ENCODE measurements around the gene C19orf47.
A peak's percentile ranks its signal among the peaks of the same experiment; 100 is the strongest.
"Not testable (repeated sequence)": the region's sequence is repeated elsewhere in the genome, so short reads cannot be mapped to it uniquely, and the experiment has no call there.

The C19orf47 gene

GRCh38 chr19:40376286-40376862, 28.2 kb upstream of the C19orf47 start:
- DNase-seq (ENCODE audit: low spot score): no peak

DNA sequence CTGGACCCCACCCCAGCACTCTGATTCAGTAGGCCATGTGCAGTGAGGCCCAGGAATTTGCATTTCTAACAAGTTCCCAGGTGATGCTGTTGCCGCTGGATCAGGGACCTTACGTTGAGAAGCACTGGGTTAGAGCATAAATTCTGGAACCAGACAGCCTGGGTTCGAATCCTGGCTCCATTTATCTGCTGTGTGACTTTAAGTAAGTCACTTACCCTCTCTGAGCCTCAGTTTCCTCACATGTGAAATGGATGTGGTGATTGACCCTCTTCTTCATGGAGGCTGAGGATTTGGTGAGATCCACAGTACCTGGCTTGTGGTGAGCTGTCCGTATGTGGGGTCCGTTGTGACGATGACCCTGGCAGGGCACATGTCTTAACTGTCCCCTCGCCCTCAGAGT, 25.9 kb upstream of the C19orf47 start:
- no peak for DNase-seq (ENCODE audit: low spot score)

GRCh38 chr19:40371802-40372122, 23.6 kb upstream of the C19orf47 start:
- DNase-seq (ENCODE audit: low spot score): no peak

DNA sequence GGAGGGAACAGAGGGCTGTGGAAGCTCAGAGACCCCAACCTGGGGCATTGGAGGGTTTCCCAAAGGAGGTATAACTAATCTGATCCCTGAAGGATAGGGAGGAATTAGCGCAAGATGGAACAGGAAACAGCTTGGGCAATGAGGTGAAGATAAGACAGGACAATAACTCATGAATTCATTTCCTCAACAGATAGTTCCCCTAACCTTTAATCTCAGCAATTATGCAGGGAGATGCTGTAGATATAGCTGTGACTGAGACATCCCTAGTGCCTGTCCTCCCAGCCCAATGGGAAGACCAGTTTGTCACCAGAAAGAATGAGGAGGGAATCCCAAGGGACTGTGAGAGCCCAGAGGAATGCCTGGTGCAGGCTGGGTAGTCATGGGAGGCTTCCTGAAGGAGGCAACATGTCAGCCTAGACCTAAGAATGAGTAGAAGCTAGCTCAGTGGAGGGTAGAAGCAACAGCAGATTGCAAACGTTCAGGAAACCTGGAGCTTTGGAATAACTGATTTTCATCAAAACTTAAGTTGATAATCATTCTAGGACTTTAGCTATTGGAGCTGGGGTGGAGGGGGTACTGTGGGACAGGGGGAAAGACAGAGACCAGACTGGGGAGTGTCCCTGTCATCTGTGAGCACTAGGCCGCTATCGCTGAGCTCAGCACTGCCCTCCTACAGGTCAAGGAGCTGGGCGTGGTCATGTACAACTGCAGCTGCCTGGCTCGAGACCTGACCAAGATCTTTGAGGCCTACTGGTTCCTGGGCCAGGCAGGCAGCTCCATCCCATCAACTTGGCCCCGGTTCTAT, 23.0 kb upstream of the C19orf47 start:
- no peak for DNase-seq (ENCODE audit: low spot score)

- not testable (repeated sequence) for DNase-seq (ENCODE audit: low spot score)
Observed at GRCh38 chr19:40370253-40370652, 22.1 kb upstream of the C19orf47 start.

GRCh38 chr19:40369797-40370196, 21.6 kb upstream of the C19orf47 start:
- DNase-seq (ENCODE audit: low spot score): no peak

DNA sequence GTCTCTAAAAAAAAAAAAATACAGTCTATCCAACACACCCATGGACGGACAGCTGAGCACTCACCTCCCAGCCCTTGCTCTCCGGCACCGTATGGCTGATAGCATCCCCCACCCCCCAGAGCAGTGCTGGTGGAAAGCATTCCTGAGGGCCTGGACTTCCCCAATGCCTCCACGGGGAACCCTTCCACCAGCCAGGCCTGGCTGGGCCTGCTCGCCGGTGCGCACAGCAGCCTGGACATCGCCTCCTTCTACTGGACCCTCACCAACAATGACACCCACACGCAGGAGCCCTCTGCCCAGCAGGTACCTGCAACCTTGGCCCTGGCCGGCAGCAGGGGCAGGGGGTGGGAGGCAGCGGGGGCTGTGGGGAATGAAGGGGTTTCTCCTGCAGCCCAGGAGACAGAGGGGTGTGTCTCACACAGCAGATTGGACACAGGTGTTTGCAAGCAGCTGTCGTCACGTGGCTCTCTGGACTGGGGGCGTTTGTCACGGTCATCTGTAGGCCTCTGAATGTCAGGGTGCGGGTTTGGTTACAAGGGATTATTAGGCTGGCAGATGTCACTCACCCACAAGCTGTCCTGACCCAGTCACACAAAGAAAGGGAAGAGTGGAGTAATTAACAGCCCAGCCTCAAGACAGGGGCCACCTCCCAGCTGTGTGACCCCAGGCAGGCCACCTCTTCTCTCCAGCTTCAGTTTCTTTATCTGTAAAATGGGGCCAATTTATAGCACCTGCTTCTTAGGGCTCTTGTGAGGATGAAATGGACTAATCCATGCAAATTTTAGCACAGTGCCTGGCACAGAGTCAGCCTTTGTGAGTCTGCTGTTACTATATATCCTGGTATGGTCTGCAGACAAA, 19.6 kb upstream of the C19orf47 start:
- no peak for DNase-seq (ENCODE audit: low spot score)

- no peak for DNase-seq (ENCODE audit: low spot score)
Observed at GRCh38 chr19:40366697-40367561, 18.7 kb upstream of the C19orf47 start.

GRCh38 chr19:40365613-40366401, 17.6 kb upstream of the C19orf47 start:
- DNase-seq (ENCODE audit: low spot score): peak; percentile 90

GRCh38 chr19:40365010-40365409, 16.8 kb upstream of the C19orf47 start:
- no peak for DNase-seq (ENCODE audit: low spot score)

- DNase-seq (ENCODE audit: low spot score): no peak
Observed at GRCh38 chr19:40363069-40363468, 14.9 kb upstream of the C19orf47 start.

- no peak for DNase-seq (ENCODE audit: low spot score)
Observed at GRCh38 chr19:40362160-40362559, 14.0 kb upstream of the C19orf47 start.

DNA sequence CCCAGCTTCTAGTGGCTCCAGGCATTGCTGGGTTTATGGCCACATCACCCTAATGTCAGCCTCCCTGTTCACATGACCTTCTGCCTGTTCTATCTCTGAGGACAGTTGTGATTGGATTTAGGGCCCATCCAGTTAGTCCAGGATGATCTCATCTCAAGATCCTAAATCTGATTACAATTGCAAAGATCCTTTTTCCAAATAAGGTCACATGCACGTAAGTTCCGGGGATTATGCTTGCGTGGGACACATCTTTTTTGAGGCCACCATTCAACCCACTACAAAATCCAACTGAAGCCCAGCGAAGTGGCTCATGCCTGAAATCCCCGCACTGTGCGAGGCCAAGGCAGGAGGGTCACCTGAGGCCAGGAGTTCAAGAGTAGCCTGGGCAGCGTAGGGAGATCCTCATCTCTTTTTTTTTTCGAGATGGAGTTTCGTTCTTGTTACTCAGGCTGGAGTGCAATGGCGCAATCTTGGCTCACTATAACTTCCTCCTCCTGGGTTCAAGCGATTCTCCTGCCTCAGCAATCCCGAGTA, 12.6 kb upstream of the C19orf47 start:
- DNase-seq (ENCODE audit: low spot score): no peak

GRCh38 chr19:40360020-40360707, 12.0 kb upstream of the C19orf47 start:
- no peak for DNase-seq (ENCODE audit: low spot score)

- DNase-seq (ENCODE audit: low spot score): peak; percentile 81
Observed at GRCh38 chr19:40358773-40359172, 10.6 kb upstream of the C19orf47 start.

GRCh38 chr19:40357640-40358039, 9.4 kb upstream of the C19orf47 start:
- DNase-seq (ENCODE audit: low spot score): no peak

DNA sequence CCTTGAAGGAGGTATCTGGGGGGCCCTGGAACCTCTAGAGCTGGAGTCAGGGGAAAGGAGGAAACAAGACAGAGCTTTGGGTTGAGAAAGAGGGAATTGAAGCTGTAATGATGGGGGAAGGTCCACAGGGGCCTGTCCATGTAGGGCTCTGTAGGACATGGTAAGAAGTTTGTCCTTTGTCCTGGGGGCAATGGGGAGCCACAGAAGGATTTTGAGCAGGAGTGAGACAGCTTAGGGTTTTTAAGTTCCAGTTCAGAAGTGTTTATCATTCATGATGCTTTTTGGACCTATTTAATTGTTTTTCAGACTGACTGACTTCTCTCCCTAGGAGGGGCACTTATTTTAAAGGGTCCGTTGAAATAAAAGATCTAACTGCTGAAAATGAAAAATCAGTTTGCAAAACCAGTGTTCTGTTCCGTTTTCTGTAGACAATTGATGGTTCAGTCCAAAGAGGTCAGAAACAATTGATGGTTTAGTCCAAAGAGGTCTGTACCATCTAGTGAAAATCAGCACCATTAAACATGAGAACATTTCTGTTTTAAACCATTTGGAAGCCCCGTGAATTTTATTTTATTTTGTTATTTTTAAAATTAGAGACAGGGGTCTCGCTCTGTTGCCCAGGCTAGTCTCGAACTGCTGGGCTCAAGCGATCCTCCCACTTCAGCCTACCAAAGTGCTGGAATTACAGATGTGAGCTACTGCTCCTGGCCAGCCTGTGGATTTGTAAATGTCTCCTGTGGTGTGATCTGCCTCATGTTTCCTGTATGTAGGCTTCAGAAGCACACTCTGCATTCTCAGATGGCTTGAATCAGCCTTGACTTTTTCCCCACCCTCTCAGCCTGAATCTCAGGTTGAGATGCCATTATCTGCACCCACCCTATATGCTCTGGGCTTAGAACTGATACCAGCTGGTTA, 8.7 kb upstream of the C19orf47 start:
- no peak for DNase-seq (ENCODE audit: low spot score)

- DNase-seq (ENCODE audit: low spot score): no peak
Observed at GRCh38 chr19:40355975-40356680, 7.9 kb upstream of the C19orf47 start.

Data from germinal center (tissue), 1 donor.